SK-N-SH treated with all-trans-retinoic acid at 6 μM for 48 hours (cell line): ENCODE results near the gene PRKAR1B.

ENCODE experiments used
- ARNTL ChIP-seq: fragments of 450-650 bp; formaldehyde crosslinking; IDR thresholded peaks from 2 replicates; pipeline ENCODE4 v1.5.0; 2020; ENCODE audit warnings: low read depth, mild to moderate bottlenecking, moderate library complexity, borderline replicate concordance
- PPARA ChIP-seq: fragments of 250-450 bp; sonication (Bioruptor Pico); IDR thresholded peaks from 2 replicates; pipeline ENCODE4 v1.5.0; 2020; ENCODE audit warnings: mild to moderate bottlenecking, borderline replicate concordance
- RARB ChIP-seq: fragments of 250-450 bp; sonication (Bioruptor Pico); IDR thresholded peaks from 2 replicates; pipeline ENCODE4 v1.8.0; 2021; ENCODE audit warnings: mild to moderate bottlenecking, moderate library complexity
- TCF4 ChIP-seq: fragments of 250-450 bp; sonication (Bioruptor Pico); IDR thresholded peaks from 2 replicates; pipeline ENCODE4 v1.8.0; 2021; ENCODE audit warnings: mild to moderate bottlenecking, moderate library complexity, borderline replicate concordance
- ZFP3 ChIP-seq: fragments of 250-450 bp; sonication (Bioruptor Pico); IDR thresholded peaks from 2 replicates; pipeline ENCODE4 v1.5.0; 2020; ENCODE audit warnings: mild to moderate bottlenecking, moderate library complexity
- ZFP30 ChIP-seq: fragments of 450-650 bp; formaldehyde crosslinking; IDR thresholded peaks from 2 replicates; pipeline ENCODE4 v1.5.0; 2022; ENCODE audit warnings: mild to moderate bottlenecking, moderate library complexity
- ZNF565 ChIP-seq: fragments of 450-650 bp; formaldehyde crosslinking; conservative IDR thresholded peaks from 2 replicates; pipeline ENCODE4 v1.5.0; 2020; ENCODE audit warnings: low read depth, mild to moderate bottlenecking, moderate library complexity
- ZNF8 ChIP-seq: fragments of 450-650 bp; formaldehyde crosslinking; IDR thresholded peaks from 2 replicates; pipeline ENCODE4 v1.5.0; 2020; ENCODE audit warnings: mild to moderate bottlenecking, moderate library complexity
- TF ChIP-seq, protein P1 (sequence below): fragments of 250-450 bp; sonication (Bioruptor Pico); IDR thresholded peaks from 2 replicates; pipeline ENCODE4 v1.5.0; 2020; ENCODE audit warnings: mild to moderate bottlenecking, moderate library complexity
- TF ChIP-seq, protein P2 (sequence below): fragments of 250-450 bp; sonication (Bioruptor Pico); IDR thresholded peaks from 2 replicates; pipeline ENCODE4 v1.8.0; 2021; ENCODE audit warnings: low read depth, mild to moderate bottlenecking, moderate library complexity, borderline replicate concordance
- TF ChIP-seq, protein P3 (sequence below): fragments of 250-450 bp; sonication (Bioruptor Pico); IDR thresholded peaks from 2 replicates; pipeline ENCODE4 v1.5.1; 2021; ENCODE audit warnings: mild to moderate bottlenecking, moderate library complexity
- TF ChIP-seq, protein P4 (sequence below): fragments of 250-450 bp; sonication (Bioruptor Pico); IDR thresholded peaks from 2 replicates; pipeline ENCODE4 v1.8.0; 2020; ENCODE audit warnings: mild to moderate bottlenecking, moderate library complexity, borderline replicate concordance

DNA sequence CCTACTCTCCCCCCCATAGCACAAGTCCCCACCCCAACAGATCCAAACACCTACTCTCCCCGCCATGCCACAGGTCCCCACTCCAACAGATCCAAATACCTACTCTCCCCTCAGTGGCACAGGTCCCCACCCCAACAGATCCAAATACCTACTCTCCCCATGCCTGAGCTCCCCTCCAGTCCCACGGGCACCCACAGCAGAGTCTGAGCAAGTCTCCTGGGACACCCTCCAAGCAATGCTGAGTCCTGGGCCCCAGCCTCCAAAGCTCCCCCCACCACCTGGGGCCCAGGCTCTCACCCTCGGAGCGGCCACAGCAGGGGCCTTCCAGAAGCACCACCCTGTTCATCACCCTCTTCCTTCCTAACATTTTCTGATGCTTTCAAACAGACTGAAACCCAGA lies 64.5 kb downstream of the PRKAR1B start:
- TF ChIP-seq, protein P1, sequence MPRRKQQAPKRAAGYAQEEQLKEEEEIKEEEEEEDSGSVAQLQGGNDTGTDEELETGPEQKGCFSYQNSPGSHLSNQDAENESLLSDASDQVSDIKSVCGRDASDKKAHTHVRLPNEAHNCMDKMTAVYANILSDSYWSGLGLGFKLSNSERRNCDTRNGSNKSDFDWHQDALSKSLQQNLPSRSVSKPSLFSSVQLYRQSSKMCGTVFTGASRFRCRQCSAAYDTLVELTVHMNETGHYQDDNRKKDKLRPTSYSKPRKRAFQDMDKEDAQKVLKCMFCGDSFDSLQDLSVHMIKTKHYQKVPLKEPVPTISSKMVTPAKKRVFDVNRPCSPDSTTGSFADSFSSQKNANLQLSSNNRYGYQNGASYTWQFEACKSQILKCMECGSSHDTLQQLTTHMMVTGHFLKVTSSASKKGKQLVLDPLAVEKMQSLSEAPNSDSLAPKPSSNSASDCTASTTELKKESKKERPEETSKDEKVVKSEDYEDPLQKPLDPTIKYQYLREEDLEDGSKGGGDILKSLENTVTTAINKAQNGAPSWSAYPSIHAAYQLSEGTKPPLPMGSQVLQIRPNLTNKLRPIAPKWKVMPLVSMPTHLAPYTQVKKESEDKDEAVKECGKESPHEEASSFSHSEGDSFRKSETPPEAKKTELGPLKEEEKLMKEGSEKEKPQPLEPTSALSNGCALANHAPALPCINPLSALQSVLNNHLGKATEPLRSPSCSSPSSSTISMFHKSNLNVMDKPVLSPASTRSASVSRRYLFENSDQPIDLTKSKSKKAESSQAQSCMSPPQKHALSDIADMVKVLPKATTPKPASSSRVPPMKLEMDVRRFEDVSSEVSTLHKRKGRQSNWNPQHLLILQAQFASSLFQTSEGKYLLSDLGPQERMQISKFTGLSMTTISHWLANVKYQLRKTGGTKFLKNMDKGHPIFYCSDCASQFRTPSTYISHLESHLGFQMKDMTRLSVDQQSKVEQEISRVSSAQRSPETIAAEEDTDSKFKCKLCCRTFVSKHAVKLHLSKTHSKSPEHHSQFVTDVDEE (CRISPR knock-in tag), result no peak
- TF ChIP-seq RARB (no peak), ZNF565 (CRISPR knock-in tag) (no peak), ZFP30 (CRISPR knock-in tag) (no peak), TCF4 (CRISPR knock-in tag) (no peak), PPARA (CRISPR knock-in tag) (no peak), ZFP3 (CRISPR knock-in tag) (no peak), ARNTL (CRISPR knock-in tag) (no peak), ZNF8 (CRISPR knock-in tag) (no peak)
- TF ChIP-seq, protein P2, sequence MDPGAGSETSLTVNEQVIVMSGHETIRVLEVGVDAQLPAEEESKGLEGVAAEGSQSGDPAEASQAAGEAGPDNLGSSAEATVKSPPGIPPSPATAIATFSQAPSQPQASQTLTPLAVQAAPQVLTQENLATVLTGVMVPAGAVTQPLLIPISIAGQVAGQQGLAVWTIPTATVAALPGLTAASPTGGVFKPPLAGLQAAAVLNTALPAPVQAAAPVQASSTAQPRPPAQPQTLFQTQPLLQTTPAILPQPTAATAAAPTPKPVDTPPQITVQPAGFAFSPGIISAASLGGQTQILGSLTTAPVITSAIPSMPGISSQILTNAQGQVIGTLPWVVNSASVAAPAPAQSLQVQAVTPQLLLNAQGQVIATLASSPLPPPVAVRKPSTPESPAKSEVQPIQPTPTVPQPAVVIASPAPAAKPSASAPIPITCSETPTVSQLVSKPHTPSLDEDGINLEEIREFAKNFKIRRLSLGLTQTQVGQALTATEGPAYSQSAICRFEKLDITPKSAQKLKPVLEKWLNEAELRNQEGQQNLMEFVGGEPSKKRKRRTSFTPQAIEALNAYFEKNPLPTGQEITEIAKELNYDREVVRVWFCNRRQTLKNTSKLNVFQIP (CRISPR knock-in tag), result no peak
- TF ChIP-seq, protein P3, sequence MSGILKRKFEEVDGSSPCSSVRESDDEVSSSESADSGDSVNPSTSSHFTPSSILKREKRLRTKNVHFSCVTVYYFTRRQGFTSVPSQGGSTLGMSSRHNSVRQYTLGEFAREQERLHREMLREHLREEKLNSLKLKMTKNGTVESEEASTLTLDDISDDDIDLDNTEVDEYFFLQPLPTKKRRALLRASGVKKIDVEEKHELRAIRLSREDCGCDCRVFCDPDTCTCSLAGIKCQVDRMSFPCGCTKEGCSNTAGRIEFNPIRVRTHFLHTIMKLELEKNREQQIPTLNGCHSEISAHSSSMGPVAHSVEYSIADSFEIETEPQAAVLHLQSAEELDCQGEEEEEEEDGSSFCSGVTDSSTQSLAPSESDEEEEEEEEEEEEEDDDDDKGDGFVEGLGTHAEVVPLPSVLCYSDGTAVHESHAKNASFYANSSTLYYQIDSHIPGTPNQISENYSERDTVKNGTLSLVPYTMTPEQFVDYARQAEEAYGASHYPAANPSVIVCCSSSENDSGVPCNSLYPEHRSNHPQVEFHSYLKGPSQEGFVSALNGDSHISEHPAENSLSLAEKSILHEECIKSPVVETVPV, result no peak
- TF ChIP-seq, protein P4, sequence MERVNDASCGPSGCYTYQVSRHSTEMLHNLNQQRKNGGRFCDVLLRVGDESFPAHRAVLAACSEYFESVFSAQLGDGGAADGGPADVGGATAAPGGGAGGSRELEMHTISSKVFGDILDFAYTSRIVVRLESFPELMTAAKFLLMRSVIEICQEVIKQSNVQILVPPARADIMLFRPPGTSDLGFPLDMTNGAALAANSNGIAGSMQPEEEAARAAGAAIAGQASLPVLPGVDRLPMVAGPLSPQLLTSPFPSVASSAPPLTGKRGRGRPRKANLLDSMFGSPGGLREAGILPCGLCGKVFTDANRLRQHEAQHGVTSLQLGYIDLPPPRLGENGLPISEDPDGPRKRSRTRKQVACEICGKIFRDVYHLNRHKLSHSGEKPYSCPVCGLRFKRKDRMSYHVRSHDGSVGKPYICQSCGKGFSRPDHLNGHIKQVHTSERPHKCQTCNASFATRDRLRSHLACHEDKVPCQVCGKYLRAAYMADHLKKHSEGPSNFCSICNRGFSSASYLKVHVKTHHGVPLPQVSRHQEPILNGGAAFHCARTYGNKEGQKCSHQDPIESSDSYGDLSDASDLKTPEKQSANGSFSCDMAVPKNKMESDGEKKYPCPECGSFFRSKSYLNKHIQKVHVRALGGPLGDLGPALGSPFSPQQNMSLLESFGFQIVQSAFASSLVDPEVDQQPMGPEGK, result no peak
